Fibroblast of the conjunctiva (primary cell): ENCODE data around the gene JPT2.
"Not testable (repeated sequence)": the region's sequence is repeated elsewhere in the genome, so short reads cannot be mapped to it uniquely, and the experiment has no call there.

Source experiments
- DNase-seq: peaks from one replicate; pipeline ENCODE4 v3.0.0-alpha.2; 2010; ENCODE audit warnings: low read depth

JPT2 gene

DNA sequence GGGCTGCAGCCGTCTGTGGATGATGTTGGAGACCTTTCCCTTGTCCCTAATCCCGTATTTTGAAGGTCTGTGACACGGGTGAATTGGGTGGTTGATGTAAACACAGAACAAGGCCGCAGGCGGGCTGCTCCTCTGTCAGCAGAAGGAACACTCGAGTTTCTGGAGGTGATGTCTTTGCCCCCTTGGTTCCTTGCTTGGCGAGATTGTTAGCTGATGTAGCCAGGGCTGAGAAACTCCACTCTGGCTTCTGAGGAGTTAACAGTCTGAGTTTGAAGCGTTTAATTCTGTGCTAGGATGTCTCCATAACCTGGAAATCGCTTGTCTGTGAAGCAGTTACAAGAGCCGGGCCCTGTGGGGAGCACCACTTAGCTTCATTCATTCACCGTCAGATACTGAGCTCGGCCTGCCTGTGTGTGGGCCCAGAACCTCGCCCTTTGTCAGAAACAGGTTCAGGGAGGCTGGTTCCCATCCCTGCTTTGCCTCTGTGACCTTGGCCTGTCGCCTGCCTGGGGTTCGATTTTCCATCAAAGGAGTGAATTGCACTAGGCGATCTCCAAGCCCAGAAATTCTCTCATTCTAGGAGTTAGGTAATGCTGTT is 29.2 kb downstream of the JPT2 start:
- no peak for DNase-seq

- no peak for DNase-seq
These were observed 30.1 kb downstream of the JPT2 start for GRCh38 chr16:1708083-1708767.

DNA sequence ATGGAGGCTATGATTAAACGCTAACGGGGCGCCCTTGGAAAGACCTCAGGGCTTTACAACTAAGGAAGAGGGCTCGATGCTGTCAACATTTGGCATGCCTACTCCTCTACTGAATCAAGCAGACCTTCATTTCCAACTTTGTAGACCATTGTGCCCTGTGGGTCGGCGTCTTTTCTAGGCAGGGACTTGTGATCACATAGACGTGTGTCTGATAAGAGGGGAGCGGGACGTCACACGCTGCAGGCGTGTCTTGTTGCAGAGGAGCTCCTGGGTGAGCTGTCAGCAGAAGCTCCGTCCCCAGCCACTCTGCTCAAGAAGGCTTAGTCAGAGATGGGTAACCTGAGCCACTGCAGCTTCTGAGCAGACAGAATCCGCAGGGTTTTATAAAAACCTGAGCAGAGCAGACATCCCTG is 30.7 kb downstream of the JPT2 start:
- DNase-seq, result no peak

- no peak for DNase-seq
These were observed 31.3 kb downstream of the JPT2 start for GRCh38 chr16:1709356-1709755.

DNA sequence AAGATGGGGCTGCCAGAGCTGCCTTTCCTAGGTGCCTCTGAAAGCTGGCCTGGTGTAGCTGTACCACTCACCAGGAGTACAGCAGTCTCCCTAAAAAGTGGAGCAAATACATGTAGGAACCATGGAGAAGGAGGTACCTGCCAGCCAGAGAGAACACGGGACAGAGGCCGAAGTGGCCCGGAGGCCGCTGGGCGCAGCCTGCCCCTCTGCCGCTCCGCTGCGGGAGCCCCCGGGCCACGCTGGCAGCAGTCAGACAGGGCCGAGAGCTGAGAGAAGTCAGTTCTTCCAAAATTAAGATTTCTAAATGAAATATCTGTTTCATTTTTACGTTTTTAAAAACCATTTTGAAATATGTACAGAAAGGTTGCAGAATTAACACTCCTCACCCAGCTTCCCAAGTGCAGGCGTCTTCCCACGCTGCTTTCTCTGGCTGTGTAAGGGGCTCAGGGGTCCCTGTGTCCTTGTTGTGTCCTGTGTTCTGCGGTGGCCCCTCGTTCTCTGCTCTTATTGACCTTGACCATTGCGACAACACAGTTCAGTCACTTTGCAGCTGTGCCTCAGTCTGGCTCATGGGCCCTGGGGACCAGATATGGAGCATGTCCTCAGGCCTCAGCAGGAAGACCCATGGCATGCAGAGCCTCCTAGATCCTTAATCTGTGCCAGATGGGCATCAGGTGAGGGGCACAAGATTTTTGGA is 32.9 kb downstream of the JPT2 start:
- no peak for DNase-seq

- DNase-seq, result no peak
These were observed 34.7 kb downstream of the JPT2 start for GRCh38 chr16:1712791-1713261.

GRCh38 chr16:1713331-1713730 is 35.3 kb downstream of the JPT2 start:
- DNase-seq, result no peak

GRCh38 chr16:1713933-1714332 is 35.9 kb downstream of the JPT2 start:
- no peak for DNase-seq

GRCh38 chr16:1715220-1715619 is 37.1 kb downstream of the JPT2 start:
- no peak for DNase-seq

DNA sequence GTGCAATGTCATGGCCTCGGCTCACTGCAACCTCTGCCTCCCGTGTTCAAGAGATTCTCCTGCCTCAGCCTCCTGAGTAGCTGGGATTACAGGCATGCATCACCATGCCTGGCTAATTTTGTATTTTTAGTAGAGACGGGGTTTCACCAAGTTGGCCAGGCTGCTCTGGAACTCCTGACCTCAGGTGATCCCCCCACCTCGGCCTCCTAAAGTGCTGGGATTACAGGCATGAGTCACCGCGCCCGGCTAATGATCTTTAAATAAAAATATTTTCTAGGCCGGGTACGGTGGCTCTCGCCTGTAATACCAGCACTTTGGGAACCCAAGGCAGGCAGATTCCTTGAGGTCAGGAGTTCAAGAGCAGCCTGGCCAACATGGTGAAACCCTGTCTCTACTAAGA is 40.2 kb downstream of the JPT2 start:
- not testable (repeated sequence) for DNase-seq

DNA sequence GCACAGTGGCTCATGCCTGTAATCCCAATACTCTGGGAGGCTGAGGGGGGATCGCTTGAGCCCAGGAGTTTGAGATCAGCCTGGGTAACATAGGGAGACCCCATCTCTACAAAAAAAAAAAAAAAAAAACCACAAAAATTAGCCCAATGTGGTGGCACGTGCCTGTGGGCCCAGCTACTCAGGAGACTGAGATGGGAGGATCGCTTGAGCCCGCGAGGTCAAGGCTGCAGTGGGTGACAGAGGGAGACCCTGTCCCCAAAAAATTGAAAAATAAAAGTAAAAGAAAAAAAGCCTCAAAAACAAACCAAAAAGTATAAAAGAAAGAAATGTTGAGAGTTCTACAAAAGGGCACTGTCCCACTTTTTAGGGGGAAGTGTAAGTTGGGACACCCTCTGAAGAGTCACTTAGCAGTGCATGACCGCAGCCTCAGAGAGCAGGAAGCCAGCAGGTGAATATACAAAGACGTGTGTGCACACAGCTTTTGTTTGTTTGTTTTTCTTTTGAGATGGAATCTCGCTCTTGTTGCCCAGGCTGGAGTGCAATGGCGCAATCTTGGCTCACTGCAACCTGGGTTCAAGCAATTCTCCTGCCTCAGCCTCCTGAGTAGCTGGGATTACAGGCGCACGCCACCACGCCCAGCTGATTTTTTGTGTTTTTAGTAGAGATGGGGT is 41.6 kb downstream of the JPT2 start:
- DNase-seq, result not testable (repeated sequence)

DNA sequence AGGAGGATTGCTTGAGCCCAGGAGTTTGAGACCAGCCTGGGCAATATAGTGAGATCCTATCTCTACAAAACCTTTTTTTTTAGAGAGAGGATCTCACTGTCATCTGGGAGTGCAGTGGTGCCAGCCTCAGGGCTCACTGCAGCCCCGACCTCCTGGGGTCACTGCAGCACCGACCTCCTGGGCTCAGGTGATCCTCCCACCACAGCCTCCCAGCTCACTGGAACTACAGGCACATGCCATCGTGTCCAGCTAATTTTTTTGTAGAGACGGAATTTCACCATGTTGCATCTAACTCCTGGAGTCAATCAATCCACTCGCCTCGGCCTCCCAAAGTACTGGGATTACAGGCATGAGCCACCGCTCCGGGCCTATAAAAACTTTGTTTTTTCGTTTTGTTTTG is 43.3 kb downstream of the JPT2 start:
- no peak for DNase-seq

DNA sequence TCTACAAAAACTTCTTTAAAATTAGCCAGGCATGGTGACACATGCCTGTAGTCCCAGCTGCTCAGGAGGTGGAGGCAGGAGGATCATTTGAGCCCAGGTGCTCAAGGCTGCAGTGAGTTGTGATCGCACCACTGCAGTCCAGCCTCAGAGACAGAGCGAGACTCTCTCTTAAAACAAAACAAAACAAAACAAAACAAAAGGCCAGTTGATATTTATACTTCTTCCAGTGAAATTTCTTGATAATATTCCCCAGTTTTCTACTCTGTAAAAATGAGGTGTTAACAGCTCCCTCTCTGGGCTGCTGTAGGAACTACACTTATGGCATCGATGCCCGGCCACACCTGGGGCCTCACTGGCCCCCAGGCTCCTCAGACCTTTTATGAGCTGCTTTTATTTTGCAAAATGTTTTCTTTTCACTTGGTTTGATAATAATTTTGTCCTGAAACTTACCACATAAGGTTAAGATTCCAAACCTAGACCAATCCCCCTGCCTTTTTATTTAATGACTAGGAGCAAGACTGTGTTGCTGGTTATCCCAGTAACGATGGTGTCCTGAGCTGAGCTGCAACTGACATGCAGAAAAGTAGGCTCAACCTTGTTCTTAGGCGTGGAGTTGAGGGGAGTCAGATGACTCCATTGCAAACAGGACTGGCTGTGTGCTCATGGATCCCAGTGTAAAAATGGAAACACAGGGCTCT is 45.5 kb downstream of the JPT2 start:
- no peak for DNase-seq

DNA sequence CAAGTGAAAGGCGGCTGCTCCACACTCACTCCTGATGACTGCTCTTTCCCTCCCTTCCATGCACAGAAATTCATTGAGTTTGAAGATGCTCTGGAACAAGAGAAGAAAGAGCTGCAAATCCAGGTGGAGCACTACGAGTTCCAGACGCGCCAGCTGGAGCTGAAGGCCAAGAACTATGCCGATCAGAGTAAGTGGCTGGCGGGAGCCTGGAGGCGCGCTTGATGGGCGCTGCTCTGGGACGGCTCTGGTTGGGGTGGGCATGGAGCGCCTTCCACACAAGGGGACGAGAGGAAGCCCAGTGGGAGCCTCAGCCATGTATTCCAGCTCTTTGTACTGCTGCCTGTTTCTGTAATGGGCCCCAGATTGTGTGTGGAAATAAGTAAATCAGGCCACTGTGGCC is 46.4 kb downstream of the JPT2 start:
- no peak for DNase-seq

DNA sequence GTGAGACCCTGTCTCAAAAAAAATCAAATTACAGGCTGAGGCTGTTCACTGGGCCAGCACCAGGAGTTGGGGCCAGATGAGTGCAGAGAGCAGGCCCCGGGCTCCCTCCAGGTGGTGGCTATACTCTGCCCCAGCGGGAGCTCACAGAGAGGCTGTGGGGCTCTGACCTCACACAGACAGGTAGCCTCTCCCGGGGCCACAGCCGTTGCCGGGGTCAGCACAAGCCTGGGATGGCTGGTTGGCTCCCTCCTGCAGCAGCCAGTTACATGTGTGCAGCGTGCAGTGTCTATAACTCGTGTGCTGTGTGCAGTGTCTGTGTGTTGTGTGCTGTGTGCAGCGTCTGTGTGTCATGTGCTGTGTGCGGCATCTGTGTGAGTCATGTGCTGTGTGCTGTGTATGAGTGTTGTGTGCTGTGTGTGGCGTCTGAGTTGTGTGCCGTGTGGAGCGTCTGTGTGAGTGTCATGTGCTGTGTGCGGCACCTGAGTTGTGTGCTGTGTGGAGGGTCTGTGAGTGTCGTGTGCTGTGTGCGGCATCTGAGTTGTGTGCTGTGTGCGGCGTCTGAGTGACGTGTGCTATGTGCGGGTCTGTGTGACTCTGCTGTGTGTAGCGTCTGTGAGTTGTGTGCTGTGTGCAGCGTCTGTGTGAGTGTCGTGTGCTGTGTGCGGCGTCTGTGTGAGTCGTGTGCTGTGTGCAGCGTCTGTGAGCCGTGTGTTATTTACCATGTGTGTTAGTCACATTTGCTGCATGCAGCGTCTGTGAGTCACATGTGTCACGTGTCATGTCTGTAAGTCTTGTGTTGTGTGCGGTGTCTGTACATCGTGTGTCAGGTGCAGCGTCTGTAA is 48.8 kb downstream of the JPT2 start:
- DNase-seq, result no peak

GRCh38 chr16:1727651-1728624 is 49.9 kb downstream of the JPT2 start:
- DNase-seq, result no peak

DNA sequence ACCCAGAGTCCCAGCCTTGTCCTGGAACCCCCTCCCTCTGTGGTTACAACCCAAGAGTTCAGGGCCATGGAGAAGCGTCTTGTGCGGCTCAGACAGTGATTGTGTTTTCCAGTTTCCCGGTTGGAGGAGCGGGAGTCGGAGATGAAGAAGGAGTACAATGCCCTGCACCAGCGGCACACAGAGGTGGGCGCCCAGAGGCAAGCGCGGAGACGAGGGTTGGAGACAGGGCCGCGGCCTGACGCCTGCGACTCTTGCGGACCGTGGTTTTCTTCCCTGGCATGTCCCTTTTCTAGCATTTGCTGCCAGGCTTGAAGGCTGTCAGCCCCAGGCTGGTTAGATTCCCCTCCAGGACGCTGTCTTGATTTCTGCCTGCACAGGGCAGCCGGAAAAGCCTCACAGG is 50.9 kb downstream of the JPT2 start:
- no peak for DNase-seq

DNA sequence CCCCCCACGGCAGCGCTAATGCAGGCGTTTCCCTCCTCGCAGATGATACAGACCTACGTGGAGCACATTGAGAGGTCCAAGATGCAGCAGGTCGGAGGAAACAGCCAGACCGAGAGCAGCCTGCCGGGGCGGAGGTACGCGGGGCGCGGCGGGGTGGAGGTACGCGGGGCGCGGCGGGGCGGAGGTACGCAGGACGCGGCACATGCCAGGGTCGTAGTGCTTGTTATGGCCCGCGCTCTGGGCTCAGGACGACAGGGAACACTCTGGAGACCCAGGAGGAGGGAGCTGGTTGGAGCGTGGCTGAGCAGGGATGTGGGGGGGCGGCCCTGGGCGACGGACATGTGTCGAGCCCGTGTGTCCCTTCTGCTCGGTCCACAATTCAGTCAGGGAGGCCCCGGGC is 51.4 kb downstream of the JPT2 start:
- DNase-seq, result no peak

DNA sequence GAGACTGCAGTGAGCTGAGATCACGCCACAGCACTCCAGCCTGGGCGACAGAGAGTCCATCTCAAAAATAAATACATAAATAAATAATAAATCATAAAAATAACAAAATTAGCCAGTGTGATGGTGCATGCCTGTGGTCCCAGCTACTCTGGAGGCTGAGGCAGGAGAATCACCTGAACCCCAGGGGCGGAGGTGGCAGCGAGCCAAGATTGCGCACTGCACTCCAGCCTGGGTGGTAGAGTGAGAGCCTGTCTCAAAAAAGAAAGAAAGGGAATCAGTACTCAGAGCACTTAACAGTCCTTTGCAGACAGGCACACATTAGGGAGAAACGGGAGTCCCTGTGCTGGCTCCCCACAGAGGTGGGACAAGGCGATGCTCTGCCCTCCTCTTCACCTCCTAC is 53.0 kb downstream of the JPT2 start:
- DNase-seq, result no peak

DNA sequence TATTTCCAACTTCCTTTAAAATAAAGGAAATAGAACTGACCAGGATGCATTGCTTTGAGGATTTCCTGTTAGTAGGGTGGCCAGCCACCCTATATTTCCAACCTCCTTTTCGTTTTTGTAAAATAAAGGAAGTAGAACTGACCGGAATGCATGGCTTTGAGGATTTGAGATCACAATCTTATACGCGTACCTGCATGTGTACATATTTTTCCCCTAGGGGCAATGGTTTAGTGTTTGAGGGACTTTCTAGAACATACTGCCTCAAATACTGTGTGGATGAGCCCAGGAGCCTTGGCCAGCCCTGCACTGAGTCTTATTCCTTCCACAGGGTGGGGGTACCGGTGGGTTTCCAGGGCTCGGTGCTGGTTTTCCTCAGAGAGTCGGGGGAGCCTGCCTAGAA is 53.5 kb downstream of the JPT2 start:
- DNase-seq, result no peak
